NOMO-1 treated with DMSO at 0.1 percent for 48 hours (cell line): ENCODE data around the gene TCEAL8.
"Not testable (repeated sequence)": the region's sequence is repeated elsewhere in the genome, so short reads cannot be mapped to it uniquely, and the experiment has no call there.

Experiments
- DNase-seq: peaks from one replicate; lab custom pipeline; 2025; ENCODE audit not compliant: unreplicated experiment; lab: John Stamatoyannopoulos, UW

Gene TCEAL8

DNA sequence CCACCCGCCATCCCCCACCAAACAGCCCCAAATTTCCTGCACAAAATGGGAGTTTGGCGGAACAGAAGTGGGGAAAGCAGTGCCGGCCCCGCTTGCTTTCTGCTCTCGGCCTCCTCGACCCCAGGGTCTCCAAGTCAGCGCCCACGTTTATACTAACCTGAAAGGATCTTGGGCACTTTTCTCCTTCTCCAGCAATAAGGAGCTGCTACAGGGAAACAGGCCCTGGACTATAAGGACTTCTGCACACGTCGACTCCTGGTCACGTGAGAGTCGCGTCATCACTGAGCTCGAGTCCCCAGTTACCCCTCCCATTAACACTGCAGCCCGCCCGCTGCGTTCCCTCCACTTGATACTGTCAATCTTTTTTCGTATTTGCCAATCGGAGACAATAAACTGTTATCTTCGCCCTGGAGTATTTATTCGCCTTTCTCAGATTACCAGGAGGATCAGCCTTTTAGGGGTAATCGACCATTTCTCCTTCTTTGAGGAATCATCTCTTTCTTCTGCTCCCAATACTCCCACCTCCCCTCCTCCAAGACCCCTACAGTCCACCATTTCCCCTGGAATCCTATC lies at the start of gene TCEAL8:
TSS of gene TCEAL8 (minus strand) at position 235 of the 573 bp plus-strand sequence. CDS start 1,176 bp downstream, outside the sequence.
- peak; percentile 51 for DNase-seq

GRCh38 chrX:103304705-103305104 lies 49.8 kb upstream of the TCEAL8 start:
- DNase-seq, result no peak

DNA sequence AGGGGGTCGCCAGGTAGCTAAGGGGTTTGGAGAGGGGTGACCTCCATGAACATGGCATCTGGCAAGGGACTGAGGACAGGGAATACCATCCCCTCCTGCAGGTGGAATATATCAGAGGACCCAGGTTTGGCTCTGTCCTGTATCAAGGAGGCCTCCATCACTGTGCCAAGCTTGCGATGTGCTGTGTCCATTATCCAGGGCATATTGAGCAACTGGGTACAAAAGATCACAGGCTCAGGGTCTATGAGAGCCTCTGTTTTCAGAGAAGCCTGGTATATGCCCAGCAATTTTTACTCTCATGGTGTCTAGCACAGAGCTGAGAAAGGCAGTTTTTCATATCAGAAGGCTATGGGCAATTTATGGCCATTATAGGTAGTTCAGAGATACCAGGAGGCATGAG lies 38.2 kb upstream of the TCEAL8 start:
- no peak for DNase-seq

GRCh38 chrX:103279624-103280023 lies 24.7 kb upstream of the TCEAL8 start:
- DNase-seq, result no peak

GRCh38 chrX:103276581-103277002 lies 21.6 kb upstream of the TCEAL8 start, which contains the start of gene TCEAL5:
Gene TCEAL5, minus strand, starts transcription at chrX:103276750. Its CDS starts 2,187 bp downstream, at chrX:103274563.
- DNase-seq, result no peak

DNA sequence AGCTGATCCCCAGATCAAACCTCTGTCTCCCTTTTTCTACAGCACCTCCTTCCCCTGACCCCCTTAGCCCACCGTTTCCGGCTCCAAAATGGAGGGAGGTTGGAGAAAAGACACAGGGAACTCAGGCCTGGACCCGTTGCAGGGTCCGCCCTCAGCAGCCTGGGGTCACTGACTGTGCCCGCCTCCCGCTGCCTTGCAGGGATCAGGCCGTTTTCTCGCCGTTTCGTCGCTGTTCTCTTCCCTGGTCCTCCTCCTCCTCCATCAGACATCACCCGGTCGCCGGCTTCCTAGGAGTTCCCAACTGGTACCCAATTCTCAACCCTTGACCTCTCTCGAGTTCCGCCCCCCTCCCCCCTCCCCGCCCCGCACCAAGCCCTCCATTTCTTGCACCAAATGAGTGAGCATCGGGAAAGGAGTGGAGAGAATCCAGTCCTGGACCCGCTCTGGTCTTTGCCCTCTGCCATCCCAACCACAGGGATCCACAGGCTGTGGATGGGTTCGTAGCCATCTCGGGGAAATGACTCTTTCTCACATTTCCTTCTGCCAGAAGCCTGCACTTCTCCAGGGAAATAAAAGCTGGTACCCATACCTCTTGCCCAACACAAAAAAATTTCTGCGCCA lies 21.1 kb upstream of the TCEAL8 start:
- no peak for DNase-seq

GRCh38 chrX:103274284-103274683 lies 19.3 kb upstream of the TCEAL8 start:
- no peak for DNase-seq

- no peak for DNase-seq
These were observed 3.3 kb upstream of the TCEAL8 start for GRCh38 chrX:103258275-103258674.

DNA sequence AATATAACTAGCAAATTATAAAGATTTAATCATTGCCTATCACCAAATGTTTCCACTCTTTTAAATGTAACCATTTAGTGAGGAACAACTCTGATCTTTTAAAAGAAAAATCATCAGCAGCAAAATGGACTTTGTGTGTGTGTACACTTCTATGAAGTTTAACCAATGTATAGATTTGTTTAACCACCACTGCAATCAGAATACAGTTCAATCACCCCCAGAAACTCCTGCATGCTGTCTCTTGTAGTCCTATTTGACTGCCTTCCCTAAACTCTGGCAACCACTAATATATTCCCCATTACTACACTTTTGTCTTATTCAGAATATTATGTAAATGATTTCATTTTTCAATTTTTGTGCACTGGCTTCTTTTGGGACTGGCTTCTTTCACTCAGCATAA lies 1.7 kb upstream of the TCEAL8 start:
- DNase-seq, result no peak

GRCh38 chrX:103254171-103254824 lies 657 bp downstream of the TCEAL8 start:
- DNase-seq, result no peak

- no peak for DNase-seq
These were observed 1.3 kb downstream of the TCEAL8 start for GRCh38 chrX:103253608-103254007.

DNA sequence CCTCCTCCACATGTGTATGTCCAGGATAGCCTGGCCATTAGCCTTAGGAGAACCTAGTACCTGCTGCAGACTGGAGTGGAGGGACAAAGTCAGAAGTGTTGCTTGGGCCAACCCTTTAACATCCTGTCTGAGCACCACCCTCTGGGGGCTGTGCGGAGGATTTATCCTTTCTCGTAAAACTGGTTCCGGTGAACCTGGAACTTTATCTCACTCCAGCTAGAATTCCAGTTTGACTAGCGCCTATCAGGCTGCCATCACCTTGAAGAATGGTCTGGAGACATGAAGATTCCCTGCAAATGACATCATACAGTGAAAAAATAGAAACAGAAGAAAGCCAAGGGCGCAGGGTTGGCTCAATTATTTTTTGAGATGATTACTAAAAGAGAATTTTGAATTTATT lies 4.0 kb downstream of the TCEAL8 start:
- no peak for DNase-seq

DNA sequence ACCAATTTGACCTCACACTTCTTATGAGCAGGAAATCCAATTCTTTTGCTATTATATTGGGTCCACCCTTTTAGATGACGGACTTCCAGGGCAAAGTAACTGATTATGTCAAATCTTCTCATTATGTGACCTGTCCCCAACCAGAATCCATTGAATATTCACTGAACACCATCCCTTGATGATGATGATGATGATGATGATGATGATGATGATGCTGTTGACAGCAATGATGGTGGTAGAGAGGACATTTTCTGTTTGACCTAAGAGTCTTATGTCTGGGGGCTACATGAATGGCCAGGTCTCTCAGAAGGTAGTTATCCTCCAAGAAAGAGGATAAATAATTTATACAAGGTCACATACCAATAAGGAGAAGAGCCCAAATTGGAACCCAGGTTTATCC lies 5.2 kb downstream of the TCEAL8 start:
- DNase-seq, result no peak

- peak; percentile 8 for DNase-seq
These were observed 6.4 kb downstream of the TCEAL8 start for GRCh38 chrX:103248553-103248952.

- no peak for DNase-seq
These were observed 14.8 kb downstream of the TCEAL8 start for GRCh38 chrX:103240155-103240554.

DNA sequence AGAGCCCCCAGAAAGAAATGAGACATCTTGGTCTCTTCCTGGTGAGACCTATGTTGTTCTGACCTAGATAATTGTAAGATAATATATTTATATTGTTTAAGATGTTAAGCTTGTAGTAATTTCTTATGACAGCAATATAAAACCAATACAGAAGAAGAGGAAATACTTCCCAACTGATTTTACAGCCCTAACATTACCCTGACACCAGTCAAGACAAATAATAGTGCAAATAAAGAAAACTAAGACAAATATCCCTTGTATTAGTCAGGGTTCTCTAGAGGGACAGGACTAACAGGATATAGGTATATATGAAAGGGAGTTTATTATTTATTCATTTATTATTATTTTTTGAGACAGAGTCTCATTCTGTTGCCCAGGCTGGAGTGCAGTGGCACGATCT lies 18.7 kb downstream of the TCEAL8 start:
- no peak for DNase-seq

- DNase-seq, result not testable (repeated sequence)
These were observed 19.3 kb downstream of the TCEAL8 start for GRCh38 chrX:103235608-103236007.

GRCh38 chrX:103234869-103235268 lies 20.1 kb downstream of the TCEAL8 start:
- DNase-seq, result no peak

- no peak for DNase-seq
These were observed 21.7 kb downstream of the TCEAL8 start for GRCh38 chrX:103233263-103233662.

- DNase-seq, result not testable (repeated sequence)
These were observed 29.0 kb downstream of the TCEAL8 start for GRCh38 chrX:103225918-103226317.

DNA sequence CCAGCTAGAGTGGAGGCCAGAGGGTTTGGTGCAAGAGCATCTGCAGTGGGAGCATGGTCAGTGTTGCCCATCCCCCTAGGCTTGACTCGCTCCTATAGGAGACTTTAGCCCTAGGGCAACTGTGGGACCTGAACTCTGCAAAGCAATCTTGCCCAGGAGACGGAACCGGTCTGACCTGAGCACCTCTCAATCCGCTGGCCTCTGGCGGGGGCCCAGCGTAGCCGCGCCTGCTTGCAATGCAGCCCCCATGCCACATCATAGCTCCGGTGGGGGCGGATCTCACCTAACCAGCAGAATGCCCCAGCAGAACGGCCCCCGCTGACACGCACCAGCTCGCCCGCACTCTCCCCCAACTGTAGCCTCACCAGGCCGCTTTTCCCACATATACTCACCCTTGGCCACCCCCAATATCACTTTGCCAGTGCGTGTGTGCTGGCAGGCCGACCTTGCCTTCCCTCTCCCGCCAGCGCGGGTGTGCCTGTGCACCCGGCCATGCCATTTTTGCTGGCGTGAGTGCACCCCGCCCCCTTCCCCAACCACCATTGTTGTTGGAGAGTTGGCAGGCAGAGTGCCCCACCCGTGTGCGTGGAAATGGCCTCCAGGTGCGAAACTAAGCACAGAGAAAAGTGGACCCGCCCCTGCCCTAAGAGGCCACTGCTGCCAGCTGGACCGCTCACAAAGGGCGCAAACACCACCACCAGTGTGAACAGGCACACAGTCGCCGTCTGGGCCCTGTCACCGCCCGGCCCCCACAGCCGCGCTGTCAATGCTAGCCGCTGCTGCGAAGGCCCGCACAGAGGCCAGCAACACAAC lies 34.2 kb downstream of the TCEAL8 start:
- no peak for DNase-seq
